AG04450 (cell line): ENCODE data around the gene FBXO4. TPM values are rescaled to one million over a fixed set of nuclear protein-coding genes. Genes with fewer than 3 reads are reported as not detected.

Experiments used
- CTCF ChIA-PET: fragments of 300-600, 350-600 bp; formaldehyde crosslinking; extraction: SDS; loops from one replicate; lab custom pipeline; 2022; ENCODE audit warnings: antibody characterized with exemption, inconsistent platforms; lab: Charles Lee
- POLR2A ChIA-PET: fragments of 350-600 bp; formaldehyde crosslinking; extraction: SDS; loops from one replicate; lab custom pipeline; 2021; ENCODE audit warnings: antibody characterized with exemption, inconsistent platforms; lab: Yijun Ruan, JAX
- DNase-seq: peaks from one replicate; pipeline ENCODE4 v3.0.0-alpha.2; 2011; ENCODE audit warnings: low read depth, low spot score
- H3K27ac ChIP-seq: one replicate; pipeline ENCODE4 v1.5.1; 2012; ENCODE audit warnings: low read depth, low read length, control low read depth
- H3K27me3 ChIP-seq: one replicate; pipeline ENCODE4 v1.6.0; 2012; ENCODE audit warnings: low read length; ENCODE audit not compliant: control insufficient read depth, insufficient read depth
- H3K4me3 ChIP-seq: 2 replicates; pipeline ENCODE4 v1.5.1; 2011; ENCODE audit warnings: mild to moderate bottlenecking, low read depth, low read length, control low read depth
- H3K9me3 ChIP-seq: 2 replicates; pipeline ENCODE4 v1.5.1; 2012; ENCODE audit warnings: low read length; ENCODE audit not compliant: control insufficient read depth, insufficient read depth
- polyA plus RNA-seq: library from polyadenylated mRNA; depleted of rRNA; stranded (reverse); fragments of >200 nt; gene quantifications from 2 replicates; pipeline ENCODE4 v1.2.3, GENCODE V29; 2011
- TF ChIP-seq, protein P1 (sequence below): IDR thresholded peaks from 2 replicates; pipeline ENCODE4 v1.5.1; 2011; ENCODE audit warnings: low read depth, low read length, control low read depth, inconsistent platforms

Gene FBXO4
- polyA plus RNA-seq, 1 experiment, result 10.9 TPM

DNA sequence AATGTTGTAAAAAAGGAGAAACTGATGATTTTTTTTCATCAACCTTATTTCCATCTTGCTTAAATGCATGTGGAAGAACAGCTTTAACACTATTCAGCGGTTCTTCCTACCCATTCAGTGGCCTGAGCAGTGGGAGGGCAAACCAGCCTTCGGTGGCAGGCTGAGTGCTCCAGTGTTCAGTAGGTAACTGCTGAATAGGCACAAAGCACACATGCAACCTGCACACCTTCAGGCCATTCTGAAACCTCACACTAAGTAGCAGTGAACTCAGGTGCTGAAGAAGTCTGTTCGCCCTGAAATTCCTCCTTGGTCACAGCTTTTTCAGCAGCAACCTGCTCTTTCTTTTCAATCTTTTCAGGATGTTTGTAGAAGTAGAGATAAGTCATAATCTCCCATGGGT lies 26.1 kb downstream of the FBXO4 start:
- TF ChIP-seq, protein P1, sequence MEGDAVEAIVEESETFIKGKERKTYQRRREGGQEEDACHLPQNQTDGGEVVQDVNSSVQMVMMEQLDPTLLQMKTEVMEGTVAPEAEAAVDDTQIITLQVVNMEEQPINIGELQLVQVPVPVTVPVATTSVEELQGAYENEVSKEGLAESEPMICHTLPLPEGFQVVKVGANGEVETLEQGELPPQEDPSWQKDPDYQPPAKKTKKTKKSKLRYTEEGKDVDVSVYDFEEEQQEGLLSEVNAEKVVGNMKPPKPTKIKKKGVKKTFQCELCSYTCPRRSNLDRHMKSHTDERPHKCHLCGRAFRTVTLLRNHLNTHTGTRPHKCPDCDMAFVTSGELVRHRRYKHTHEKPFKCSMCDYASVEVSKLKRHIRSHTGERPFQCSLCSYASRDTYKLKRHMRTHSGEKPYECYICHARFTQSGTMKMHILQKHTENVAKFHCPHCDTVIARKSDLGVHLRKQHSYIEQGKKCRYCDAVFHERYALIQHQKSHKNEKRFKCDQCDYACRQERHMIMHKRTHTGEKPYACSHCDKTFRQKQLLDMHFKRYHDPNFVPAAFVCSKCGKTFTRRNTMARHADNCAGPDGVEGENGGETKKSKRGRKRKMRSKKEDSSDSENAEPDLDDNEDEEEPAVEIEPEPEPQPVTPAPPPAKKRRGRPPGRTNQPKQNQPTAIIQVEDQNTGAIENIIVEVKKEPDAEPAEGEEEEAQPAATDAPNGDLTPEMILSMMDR, result no peak
- CTCF ChIA-PET, result no interaction called here
- Histone ChIP-seq H3K9me3 (no peaks in the 10 kb centered on the region), H3K27me3 (no peaks in the 10 kb centered on the region), H3K4me3 (no peak overlapping the region), H3K27ac (no peak overlapping the region)
- DNase-seq, result no peak
- POLR2A ChIA-PET, result no interaction called here

DNA sequence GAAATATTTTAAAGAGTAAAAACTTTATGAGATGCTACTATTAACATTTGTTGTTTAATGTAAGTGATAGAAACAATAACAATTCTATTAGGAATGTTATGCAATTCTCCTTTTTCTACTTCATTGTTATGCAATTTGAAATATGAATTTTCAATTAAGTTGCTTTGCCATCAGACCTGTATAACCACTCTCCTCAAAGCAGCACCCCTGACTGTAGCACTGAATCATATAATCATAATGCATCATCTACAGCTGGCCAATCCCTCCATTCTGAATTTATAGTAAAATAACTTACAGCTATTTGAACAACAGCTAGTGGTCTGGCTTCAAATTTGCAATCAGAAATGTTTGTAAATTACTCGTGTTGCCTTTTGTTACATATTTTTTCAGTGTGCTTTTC lies 29.2 kb downstream of the FBXO4 start:
- Histone ChIP-seq H3K4me3 (no peak overlapping the region), H3K27ac (no peak overlapping the region), H3K9me3 (no peaks in the 10 kb centered on the region), H3K27me3 (no peaks in the 10 kb centered on the region)
- TF ChIP-seq, protein P1, result no peak
- POLR2A ChIA-PET, result no interaction called here
- CTCF ChIA-PET, result no interaction called here
- no peak for DNase-seq

DNA sequence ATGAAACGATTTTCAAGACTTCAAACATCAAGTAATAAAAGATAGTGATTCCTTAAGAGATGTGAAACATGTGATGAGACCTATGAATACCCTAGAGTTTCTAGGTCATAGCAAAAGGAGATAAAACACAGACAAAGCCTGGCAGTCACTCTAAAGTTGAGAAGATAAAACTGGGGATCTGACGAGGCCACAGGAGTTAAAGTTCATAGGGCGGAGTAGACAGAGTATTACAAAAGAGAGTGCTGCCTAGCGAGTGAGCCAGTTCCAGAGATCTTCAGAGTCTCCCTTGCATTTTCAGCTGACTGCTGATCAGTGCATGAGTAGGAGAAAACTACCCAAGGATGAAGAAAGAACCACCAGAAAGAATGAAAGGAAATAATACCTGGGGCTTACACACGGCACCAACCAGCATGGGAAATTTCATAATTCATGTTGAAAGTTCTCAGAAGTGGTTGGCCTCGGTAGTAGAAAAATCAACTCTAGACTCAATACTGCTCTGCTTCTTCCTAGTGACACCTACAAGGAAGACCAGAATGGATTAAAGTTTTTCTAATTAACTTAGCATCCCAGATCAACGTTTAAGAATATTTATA lies 30.4 kb downstream of the FBXO4 start:
- H3K27me3 ChIP-seq, result no peaks in the 10 kb centered on the region
- H3K9me3 ChIP-seq, result no peaks in the 10 kb centered on the region
- ChIA-PET POLR2A (no interaction called here), CTCF (no interaction called here)
- no peak overlapping the region for H3K27ac ChIP-seq
- H3K4me3 ChIP-seq, result no peak overlapping the region
- TF ChIP-seq, protein P1, result no peak
- no peak for DNase-seq

DNA sequence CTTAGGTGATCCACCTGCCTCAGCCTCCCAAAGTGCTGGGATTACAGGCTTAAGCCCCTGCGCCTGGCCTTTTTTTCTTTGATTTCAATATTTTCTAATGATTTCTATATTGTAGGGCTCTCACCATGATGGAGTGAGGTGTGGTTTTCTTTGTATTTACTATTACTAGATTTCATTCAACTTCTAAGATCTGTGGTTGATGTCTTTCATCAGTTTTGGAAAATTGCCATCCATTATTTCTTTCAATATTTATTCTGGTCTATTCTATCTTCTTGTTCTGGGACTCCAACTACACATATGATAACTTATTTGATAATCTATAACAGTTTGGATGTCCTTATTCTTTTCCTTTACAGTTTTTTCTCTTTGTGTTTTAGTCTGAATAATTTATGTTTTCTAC lies 31.9 kb downstream of the FBXO4 start:
- no peak overlapping the region for H3K27ac ChIP-seq
- no peak for DNase-seq
- ChIA-PET POLR2A (no interaction called here), CTCF (no interaction called here)
- H3K27me3 ChIP-seq, result no peaks in the 10 kb centered on the region
- TF ChIP-seq, protein P1, result no peak
- H3K4me3 ChIP-seq, result no peak overlapping the region
- H3K9me3 ChIP-seq, result no peaks in the 10 kb centered on the region

DNA sequence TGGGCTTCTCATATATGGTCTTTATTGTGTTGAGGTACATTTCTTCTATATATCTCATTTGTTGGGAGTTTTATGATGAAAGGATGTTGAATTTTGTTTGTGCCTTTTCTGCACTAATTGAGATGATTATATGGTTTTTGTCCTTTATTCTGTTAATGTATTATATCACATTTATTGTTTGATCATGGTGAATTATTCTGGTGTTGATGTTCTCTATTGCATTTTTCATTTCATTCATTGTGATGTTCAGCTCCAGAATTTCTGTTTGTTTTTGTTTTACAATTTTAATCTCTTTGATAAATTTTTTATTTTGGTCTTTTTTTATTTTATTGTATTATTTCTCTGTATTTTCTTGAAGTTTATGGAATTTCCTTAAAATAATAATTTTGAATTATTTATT lies 35.4 kb downstream of the FBXO4 start:
- DNase-seq, result no peak
- POLR2A ChIA-PET, result no interaction called here
- H3K27ac ChIP-seq, result no peak overlapping the region
- H3K27me3 ChIP-seq, result no peaks in the 10 kb centered on the region
- CTCF ChIA-PET, result no interaction called here
- H3K9me3 ChIP-seq, result no peaks in the 10 kb centered on the region
- H3K4me3 ChIP-seq, result no peak overlapping the region
- TF ChIP-seq, protein P1, result no peak
